BLaER1 (cell line): ENCODE data around the gene TSPAN9.
A peak's percentile ranks its signal among the peaks of the same experiment; 100 is the strongest.

Source experiments
- H3K27ac ChIP-seq: shearing (Covaris generic); formaldehyde crosslinking; 2 replicates; pipeline ENCODE4 v1.8.1; 2022
- H3K27me3 ChIP-seq: shearing (Covaris generic); formaldehyde crosslinking; 2 replicates; pipeline ENCODE4 v1.8.1; 2022
- H3K36me3 ChIP-seq: shearing (Covaris generic); formaldehyde crosslinking; 2 replicates; pipeline ENCODE4 v1.8.1; 2022
- H3K4me1 ChIP-seq: shearing (Covaris generic); formaldehyde crosslinking; 2 replicates; pipeline ENCODE4 v1.8.1; 2022
- H3K4me2 ChIP-seq: shearing (Covaris generic); formaldehyde crosslinking; 2 replicates; pipeline ENCODE4 v1.8.1; 2022
- H3K4me3 ChIP-seq: shearing (Covaris generic); formaldehyde crosslinking; 2 replicates; pipeline ENCODE4 v1.8.1; 2022
- H3K9ac ChIP-seq: shearing (Covaris generic); formaldehyde crosslinking; 2 replicates; pipeline ENCODE4 v1.8.1; 2022
- H3K9me3 ChIP-seq: shearing (Covaris generic); formaldehyde crosslinking; 2 replicates; pipeline ENCODE4 v1.8.1; 2022
- H4K20me1 ChIP-seq: shearing (Covaris generic); formaldehyde crosslinking; 2 replicates; pipeline ENCODE4 v1.8.1; 2022
- Cebpa-rat ChIP-seq: shearing (Covaris generic); IDR thresholded peaks from 2 replicates; pipeline ENCODE4 v1.8.1; 2022

The TSPAN9 gene

GRCh38 chr12:3222979-3223378 lies 145.8 kb downstream of the TSPAN9 start:
- no peak for TF ChIP-seq Cebpa-rat
- H3K9ac ChIP-seq: no peak overlapping the region
- H3K4me3 ChIP-seq: no peak overlapping the region
- H3K27me3 ChIP-seq: no peaks in the 10 kb centered on the region
- H4K20me1 ChIP-seq: no peaks in the 10 kb centered on the region
- no peaks in the 10 kb centered on the region for H3K9me3 ChIP-seq
- peak overlapping the region; percentile 97 for H3K4me2 ChIP-seq
- H3K27ac ChIP-seq: peak overlapping the region; percentile 95
- peaks cover 100% of the 10 kb centered on the region for H3K4me1 ChIP-seq
- H3K36me3 ChIP-seq: no peaks in the 10 kb centered on the region

- TF ChIP-seq Cebpa-rat: no peak
- H3K4me1 ChIP-seq: peaks cover 100% of the 10 kb centered on the region
- no peaks in the 10 kb centered on the region for H3K27me3 ChIP-seq
- no peaks in the 10 kb centered on the region for H4K20me1 ChIP-seq
- H3K4me3 ChIP-seq: peak overlapping the region; percentile 5; the same call in 1 of the 2 replicates
- H3K4me2 ChIP-seq: peak overlapping the region; percentile 97
- H3K9ac ChIP-seq: peak overlapping the region; percentile 79
- H3K27ac ChIP-seq: peak overlapping the region; percentile 95
- peaks cover 4% of the 10 kb centered on the region; the same call in 1 of the 2 replicates for H3K9me3 ChIP-seq
- no peaks in the 10 kb centered on the region for H3K36me3 ChIP-seq
Observed at GRCh38 chr12:3223601-3224529, 146.7 kb downstream of the TSPAN9 start.

- peaks cover 4% of the 10 kb centered on the region; the same call in 1 of the 2 replicates for H3K9me3 ChIP-seq
- H3K4me3 ChIP-seq: peak overlapping the region; percentile 15; the same call in 1 of the 2 replicates
- peak overlapping the region; percentile 79 for H3K9ac ChIP-seq
- H3K4me2 ChIP-seq: peak overlapping the region; percentile 97
- H3K4me1 ChIP-seq: peaks cover 100% of the 10 kb centered on the region
- no peak for TF ChIP-seq Cebpa-rat
- H3K27me3 ChIP-seq: no peaks in the 10 kb centered on the region
- H4K20me1 ChIP-seq: no peaks in the 10 kb centered on the region
- peak overlapping the region; percentile 95 for H3K27ac ChIP-seq
- H3K36me3 ChIP-seq: no peaks in the 10 kb centered on the region
Observed at GRCh38 chr12:3224530-3224903, 147.3 kb downstream of the TSPAN9 start.

- H3K27me3 ChIP-seq: no peaks in the 10 kb centered on the region
- H3K4me1 ChIP-seq: peaks cover 100% of the 10 kb centered on the region
- H3K9ac ChIP-seq: peak overlapping the region; percentile 79
- no peak for TF ChIP-seq Cebpa-rat
- H4K20me1 ChIP-seq: no peaks in the 10 kb centered on the region
- peak overlapping the region; percentile 95 for H3K27ac ChIP-seq
- H3K36me3 ChIP-seq: no peaks in the 10 kb centered on the region
- H3K4me3 ChIP-seq: peak overlapping the region; percentile 15; the same call in 1 of the 2 replicates
- peaks cover 4% of the 10 kb centered on the region; the same call in 1 of the 2 replicates for H3K9me3 ChIP-seq
- peak overlapping the region; percentile 97 for H3K4me2 ChIP-seq
Observed at GRCh38 chr12:3225154-3225795, 148.1 kb downstream of the TSPAN9 start.

- TF ChIP-seq Cebpa-rat: no peak
- peak overlapping the region; percentile 95 for H3K27ac ChIP-seq
- peaks cover 4% of the 10 kb centered on the region; the same call in 1 of the 2 replicates for H3K9me3 ChIP-seq
- H3K4me1 ChIP-seq: peaks cover 100% of the 10 kb centered on the region
- H3K4me3 ChIP-seq: 0 out of 2 replicates have a peak overlapping the region, but pooled peaks have one; percentile 15
- peak overlapping the region; percentile 97 for H3K4me2 ChIP-seq
- no peaks in the 10 kb centered on the region for H3K36me3 ChIP-seq
- no peaks in the 10 kb centered on the region for H3K27me3 ChIP-seq
- peak overlapping the region; percentile 79 for H3K9ac ChIP-seq
- no peaks in the 10 kb centered on the region for H4K20me1 ChIP-seq
Observed at GRCh38 chr12:3225796-3226180, 148.6 kb downstream of the TSPAN9 start.

- Histone ChIP-seq H4K20me1 (no peaks in the 10 kb centered on the region), H3K9me3 (peaks cover 4% of the 10 kb centered on the region; the same call in 1 of the 2 replicates), H3K9ac (peak overlapping the region; percentile 79), H3K4me2 (peak overlapping the region; percentile 97), H3K4me1 (peaks cover 100% of the 10 kb centered on the region), H3K27me3 (no peaks in the 10 kb centered on the region), H3K27ac (peak overlapping the region; percentile 95), H3K36me3 (no peaks in the 10 kb centered on the region), H3K4me3 (0 out of 2 replicates have a peak overlapping the region, but pooled peaks have one; percentile 15)
- TF ChIP-seq Cebpa-rat: no peak
Observed at GRCh38 chr12:3226264-3226663, 149.1 kb downstream of the TSPAN9 start.

- peaks cover 100% of the 10 kb centered on the region for H3K4me1 ChIP-seq
- H3K9me3 ChIP-seq: peaks cover 4% of the 10 kb centered on the region; the same call in 1 of the 2 replicates
- peak overlapping the region; percentile 90 for H3K4me2 ChIP-seq
- peak overlapping the region; percentile 95 for H3K27ac ChIP-seq
- TF ChIP-seq Cebpa-rat: no peak
- no peaks in the 10 kb centered on the region for H3K27me3 ChIP-seq
- H3K4me3 ChIP-seq: no peak overlapping the region
- no peaks in the 10 kb centered on the region for H3K36me3 ChIP-seq
- peak overlapping the region; percentile 79 for H3K9ac ChIP-seq
- no peaks in the 10 kb centered on the region for H4K20me1 ChIP-seq
Observed at GRCh38 chr12:3227076-3227975, 150.1 kb downstream of the TSPAN9 start.

GRCh38 chr12:3228552-3228951 lies 151.4 kb downstream of the TSPAN9 start:
- Histone ChIP-seq H3K9ac (peak overlapping the region; percentile 73), H4K20me1 (no peaks in the 10 kb centered on the region), H3K4me1 (peaks cover 99% of the 10 kb centered on the region), H3K27me3 (no peaks in the 10 kb centered on the region), H3K9me3 (peaks cover 4% of the 10 kb centered on the region; the same call in 1 of the 2 replicates), H3K4me3 (peak overlapping the region; percentile 19; the same call in 1 of the 2 replicates), H3K4me2 (peak overlapping the region; percentile 90), H3K36me3 (no peaks in the 10 kb centered on the region), H3K27ac (peak overlapping the region; percentile 95)
- TF ChIP-seq Cebpa-rat: no peak

GRCh38 chr12:3229577-3229976 lies 152.4 kb downstream of the TSPAN9 start:
- H3K9me3 ChIP-seq: peaks cover 4% of the 10 kb centered on the region; the same call in 1 of the 2 replicates
- peak overlapping the region; percentile 24; the same call in 1 of the 2 replicates for H3K4me3 ChIP-seq
- peak overlapping the region; percentile 95 for H3K27ac ChIP-seq
- peaks cover 99% of the 10 kb centered on the region for H3K4me1 ChIP-seq
- peak overlapping the region; percentile 90 for H3K4me2 ChIP-seq
- TF ChIP-seq Cebpa-rat: no peak
- H3K36me3 ChIP-seq: no peaks in the 10 kb centered on the region
- H3K9ac ChIP-seq: peak overlapping the region; percentile 73
- no peaks in the 10 kb centered on the region for H4K20me1 ChIP-seq
- no peaks in the 10 kb centered on the region for H3K27me3 ChIP-seq
